Esophagus squamous epithelium (tissue), 5 donors: ENCODE data around the gene NQO2. TPM values are rescaled to one million over a fixed set of nuclear protein-coding genes. Genes with fewer than 3 reads are reported as not detected.
"Not testable (repeated sequence)": the region's sequence is repeated elsewhere in the genome, so short reads cannot be mapped to it uniquely, and the experiment has no call there.

Source experiments
- DNase-seq: peaks from one replicate; lab custom pipeline; 2025; lab: John Stamatoyannopoulos, UW
- H3K27ac ChIP-seq, 4 donors: fragments of 200-600 bp; sonication (generic); one replicate each; pipeline ENCODE4 v1.5.1; 2016 to 2019; ENCODE audit warnings: mild to moderate bottlenecking in 1 of 4
- H3K27me3 ChIP-seq, 4 donors: fragments of 200-600 bp; sonication (generic); 1 replicate in 3 of 4; 2 replicates in 1 of 4; pipeline versions ENCODE4 v1.5.1 to v1.6.0; 2017 to 2021; ENCODE audit warnings: antibody characterized with exemption in 1 of 4
- H3K36me3 ChIP-seq, 3 donors: fragments of 200-600 bp; sonication (generic); one replicate each; pipeline ENCODE4 v1.5.1; 2016 to 2019
- H3K4me1 ChIP-seq, 3 donors: fragments of 200-600 bp; sonication (generic); one replicate each; pipeline ENCODE4 v1.5.1; 2017 to 2019
- H3K4me3 ChIP-seq, 4 donors: fragments of 200-600 bp; sonication (generic); 1 replicate in 3 of 4; 2 replicates in 1 of 4; pipeline ENCODE4 v1.5.1; 2016 to 2019; ENCODE audit warnings: mild to moderate bottlenecking in 2 of 4, moderate library complexity in 1 of 4
- H3K9me3 ChIP-seq, 3 donors: fragments of 200-600 bp; sonication (generic); one replicate each; pipeline ENCODE4 v1.5.1; 2016 to 2019
- POLR2A ChIP-seq, 4 donors: fragments of 450-650 bp; IDR thresholded peaks; one replicate each; pipeline ENCODE4 v1.6.1; 2017; ENCODE audit warnings: antibody characterized with exemption in 4 of 4, mild to moderate bottlenecking in 4 of 4, moderate library complexity in 3 of 4
- WGBS, 2 donors: methylation state at CpG; one replicate each; pipeline ENCODE4 v1.1.5; 2018; 5-methylcytosine and 5-hydroxymethylcytosine counted together
- intact Hi-C: fragments of 100-400 bp; cut with DNase I; formaldehyde crosslinking; loops from one replicate; pipeline ENCODE4 v1.15.0; 2022
- total RNA-seq, 4 donors: library from RNA; depleted of rRNA; stranded (reverse); fragments of >200 nt; gene quantifications; one replicate each; pipeline ENCODE4 v1.1.0, GENCODE V29; 2016
- TF ChIP-seq, protein P1 (sequence below), 6 experiments: fragments of 450-650 bp in 4 of 6; fragments of 200-600 bp in 2 of 6; sonication (generic) in 2 of 6; IDR thresholded peaks; one replicate each; pipeline ENCODE4 v1.5.1; 2016 to 2019; ENCODE audit warnings: antibody characterized with exemption in 6 of 6, mild to moderate bottlenecking in 4 of 6, moderate library complexity in 4 of 6
- donor health status: DM: yes; HTN: yes; CAD: no.

NQO2 gene
- total RNA-seq, 4 donors from 2014 or later = 18.7 to 38.3 (median 26.5) TPM

DNA sequence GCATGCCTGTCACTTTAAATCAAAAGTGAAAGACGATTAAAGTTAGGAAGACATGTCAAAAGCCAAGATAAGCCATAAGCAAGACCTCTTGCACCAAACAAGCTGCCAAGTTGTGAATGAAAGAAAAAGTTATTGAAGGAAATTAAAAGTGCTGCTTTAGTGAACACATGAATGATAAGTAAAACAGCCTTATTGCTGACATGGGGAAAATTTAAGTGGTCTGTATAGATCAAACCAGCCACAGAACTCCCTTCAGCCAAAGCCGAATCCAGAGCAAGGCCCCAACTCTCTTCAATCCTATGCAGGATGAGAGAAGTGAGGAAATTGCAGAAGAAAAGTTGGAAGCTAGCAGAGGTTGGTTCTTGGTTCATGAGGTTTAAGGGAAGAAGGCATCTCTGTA lies 59.3 kb downstream of the NQO2 start:
- TF ChIP-seq POLR2A (IDR thresholded peaks at IDR 0.05) = no peak
- TF ChIP-seq, protein P1, sequence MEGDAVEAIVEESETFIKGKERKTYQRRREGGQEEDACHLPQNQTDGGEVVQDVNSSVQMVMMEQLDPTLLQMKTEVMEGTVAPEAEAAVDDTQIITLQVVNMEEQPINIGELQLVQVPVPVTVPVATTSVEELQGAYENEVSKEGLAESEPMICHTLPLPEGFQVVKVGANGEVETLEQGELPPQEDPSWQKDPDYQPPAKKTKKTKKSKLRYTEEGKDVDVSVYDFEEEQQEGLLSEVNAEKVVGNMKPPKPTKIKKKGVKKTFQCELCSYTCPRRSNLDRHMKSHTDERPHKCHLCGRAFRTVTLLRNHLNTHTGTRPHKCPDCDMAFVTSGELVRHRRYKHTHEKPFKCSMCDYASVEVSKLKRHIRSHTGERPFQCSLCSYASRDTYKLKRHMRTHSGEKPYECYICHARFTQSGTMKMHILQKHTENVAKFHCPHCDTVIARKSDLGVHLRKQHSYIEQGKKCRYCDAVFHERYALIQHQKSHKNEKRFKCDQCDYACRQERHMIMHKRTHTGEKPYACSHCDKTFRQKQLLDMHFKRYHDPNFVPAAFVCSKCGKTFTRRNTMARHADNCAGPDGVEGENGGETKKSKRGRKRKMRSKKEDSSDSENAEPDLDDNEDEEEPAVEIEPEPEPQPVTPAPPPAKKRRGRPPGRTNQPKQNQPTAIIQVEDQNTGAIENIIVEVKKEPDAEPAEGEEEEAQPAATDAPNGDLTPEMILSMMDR (IDR thresholded peaks at IDR 0.05) = no peak
- Histone ChIP-seq H3K4me1 (peaks cover 4 to 24% (median 16%) of the 10 kb centered on the region in 3 donors), H3K9me3 (no peaks in the 10 kb centered on the region), H3K36me3 (no peaks in the 10 kb centered on the region), H3K27ac (no peak overlapping the region), H3K27me3 (no peaks in the 10 kb centered on the region), H3K4me3 (no peak overlapping the region)
- intact Hi-C loops = no loop called here
- no peak for DNase-seq
- 59 to 64% methylated on average over 2 of the region's 2 CpGs for WGBS, 2 donors

DNA sequence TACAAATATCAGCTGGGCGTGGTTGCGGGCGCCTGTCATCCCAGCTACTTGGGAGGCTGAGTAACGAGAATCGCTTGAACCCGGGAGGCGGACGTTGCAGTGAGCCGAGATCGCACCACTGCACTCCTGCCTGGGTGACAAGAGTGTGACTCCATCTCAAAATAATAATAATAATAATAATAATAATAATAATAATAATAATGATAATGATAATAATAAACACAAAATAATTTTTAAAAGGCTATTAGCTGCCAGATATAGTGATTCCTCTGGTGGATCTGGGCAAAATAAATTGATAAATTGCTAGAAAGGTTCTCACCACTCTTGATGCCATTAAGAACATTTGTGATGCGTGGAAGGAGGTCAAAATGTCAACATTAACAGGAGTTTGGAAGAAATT lies 60.4 kb downstream of the NQO2 start:
- H3K4me3 ChIP-seq, H3K9me3 ChIP-seq, intact Hi-C loops, DNase-seq, H3K27ac ChIP-seq, H3K36me3 ChIP-seq, H3K27me3 ChIP-seq: not testable (repeated sequence)
- 94 to 96% methylated on average over 6 to 11 of the region's 11 CpGs for WGBS, 2 donors
- H3K4me1 ChIP-seq = peaks cover 6 to 23% (median 14%) of the 10 kb centered on the region in 3 donors

DNA sequence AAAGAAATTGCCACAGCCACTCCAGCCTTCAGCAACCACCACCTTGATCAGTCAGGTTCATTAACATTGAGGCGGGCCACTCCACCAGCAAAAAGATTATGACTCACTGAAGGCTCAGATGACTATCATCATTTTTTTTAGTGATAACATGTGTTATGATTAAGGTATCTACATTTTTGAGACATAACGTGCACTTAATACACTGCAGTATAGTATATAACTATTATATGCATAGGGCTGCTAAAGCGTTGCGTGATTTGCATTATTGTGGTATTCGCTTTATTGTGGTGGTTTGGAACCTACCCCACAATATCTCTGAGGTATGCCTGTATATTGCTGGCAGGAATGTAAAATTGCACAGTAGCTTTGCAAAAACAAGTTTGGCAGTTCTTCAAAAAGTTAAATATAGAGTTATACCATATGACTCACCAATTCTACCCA lies 61.8 kb downstream of the NQO2 start:
- no peak for TF ChIP-seq POLR2A (IDR thresholded peaks at IDR 0.05)
- TF ChIP-seq, protein P1 (IDR thresholded peaks at IDR 0.05) = no peak
- Histone ChIP-seq H3K4me1 (peaks cover 6 to 27% (median 11%) of the 10 kb centered on the region in 3 donors), H3K4me3 (no peak overlapping the region), H3K27ac (no peak overlapping the region), H3K9me3 (no peaks in the 10 kb centered on the region), H3K27me3 (no peaks in the 10 kb centered on the region), H3K36me3 (no peaks in the 10 kb centered on the region)
- no peak for DNase-seq
- 59 to 75% methylated on average over 5 of the region's 5 CpGs for WGBS, 2 donors
- intact Hi-C loops = no loop called here

DNA sequence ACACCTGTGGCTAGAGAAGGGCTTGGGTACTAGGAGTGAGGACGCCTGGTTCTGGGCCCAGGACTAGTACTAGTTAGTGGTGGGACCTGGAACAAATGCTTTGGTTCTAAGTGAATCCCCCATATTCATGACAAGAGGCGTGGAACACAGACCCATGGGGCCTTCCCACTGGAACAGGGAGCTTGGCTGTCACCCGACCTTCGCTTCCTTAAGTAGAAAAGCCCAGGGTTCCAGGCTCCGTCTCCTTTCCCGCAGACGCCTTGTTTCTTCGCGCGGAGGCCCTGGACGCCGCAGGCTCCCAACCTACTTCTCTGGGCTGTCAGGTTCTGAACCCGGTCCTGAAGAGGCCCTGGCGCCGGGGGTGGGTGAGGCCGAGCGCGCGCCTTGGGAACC lies 63.6 kb downstream of the NQO2 start:
- H3K36me3 ChIP-seq, DNase-seq, intact Hi-C loops, H3K27me3 ChIP-seq, H3K9me3 ChIP-seq: not testable (repeated sequence)
- no CpG with 5 or more reads among the region's 19 CpGs for WGBS, 2 donors
- H3K4me1 ChIP-seq = peaks cover 6 to 38% (median 18%) of the 10 kb centered on the region in 3 donors
- H3K4me3 ChIP-seq = peak overlapping the region; percentile 65 to 96 (median 82)
- peak overlapping the region; percentile 92 to 98 (median 94) for H3K27ac ChIP-seq

DNA sequence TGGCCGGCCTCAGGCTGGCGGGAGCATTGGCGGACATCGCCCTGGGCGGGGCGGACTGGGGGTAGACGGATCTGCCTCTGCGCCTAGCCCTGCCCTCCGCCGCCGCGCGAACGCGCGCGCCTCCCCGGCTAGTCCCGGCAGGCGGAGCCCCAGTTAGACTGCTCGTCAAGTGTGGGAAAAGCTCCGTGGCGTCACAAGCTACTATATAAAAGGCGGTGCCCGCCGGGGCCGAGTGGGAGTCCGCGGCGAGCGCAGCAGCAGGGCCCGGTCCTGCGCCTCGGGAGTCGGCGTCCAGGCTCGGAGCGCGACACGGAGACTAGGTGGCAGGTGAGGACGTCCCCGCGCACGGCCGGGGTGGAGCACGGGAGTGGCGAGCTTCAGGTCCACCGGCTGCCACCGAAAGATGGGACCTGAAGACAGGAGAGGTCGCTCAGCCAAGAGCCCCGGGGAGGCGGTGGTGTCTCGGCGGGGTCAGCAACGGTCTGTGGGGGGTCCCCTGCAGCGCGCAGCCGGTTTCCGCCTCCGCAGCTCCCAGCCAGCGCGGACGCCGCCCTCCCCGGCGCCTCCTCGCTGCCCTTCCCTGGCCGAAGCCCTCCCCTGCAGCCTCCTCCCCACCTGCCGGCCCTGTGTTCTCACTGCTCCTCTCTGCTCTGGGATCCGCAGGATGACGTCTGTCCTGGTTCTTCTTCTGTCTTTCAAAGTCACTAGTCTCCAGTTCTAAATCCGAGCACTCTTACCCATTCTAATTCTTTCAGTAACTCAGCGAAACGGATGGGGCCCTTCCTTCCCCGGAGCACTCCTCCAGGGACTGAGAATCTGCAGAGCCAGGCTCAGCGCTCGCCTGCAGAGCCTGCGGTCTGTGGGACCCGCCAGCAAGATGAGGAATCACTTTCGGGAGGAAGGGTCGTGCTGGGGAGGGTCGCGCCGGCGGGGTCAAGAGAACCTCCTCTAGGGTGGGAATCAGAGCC lies 64.3 kb downstream of the NQO2 start:
- Histone ChIP-seq H3K4me1 (peaks cover 6 to 38% (median 18%) of the 10 kb centered on the region in 3 donors), H3K4me3 (peak overlapping the region; percentile 65 to 96 (median 82)), H3K36me3 (no peaks in the 10 kb centered on the region), H3K27me3 (no peaks in the 10 kb centered on the region), H3K9me3 (no peaks in the 10 kb centered on the region), H3K27ac (peak overlapping the region; percentile 92 to 98 (median 94))
- DNase-seq = peak; percentile 68
- WGBS, 2 donors = 0% methylated on average over 21 of the region's 85 CpGs; no CpG with 5 or more reads in 1 of the 2 donors
- intact Hi-C loops = no loop called here
- TF ChIP-seq POLR2A (IDR thresholded peaks at IDR 0.05) = peak in 3 of 4 donors; percentile 45 to 98 (median 96)
- TF ChIP-seq, protein P1 (IDR thresholded peaks at IDR 0.05) = peak in 1 of 6 experiments; percentile 17
